Stimulated activated CD4-positive, alpha-beta T cell treated with anti-CD3 and anti-CD28 coated beads, Interleukin-4, amount 100 ng/mL, for 1 hour (primary cell): ENCODE measurements around the gene BTBD10.
A peak's percentile ranks its signal among the peaks of the same experiment; 100 is the strongest.

Source experiments
- DNase-seq: peaks from one replicate; pipeline ENCODE4 v3.0.0-alpha.2; 2020

The BTBD10 gene

GRCh38 chr11:13462901-13463778 is at the start of gene BTBD10:
Gene BTBD10 (minus strand): TSS chr11:13463222. CDS start chr11:13445124, 18,098 bp downstream.
- peak; percentile 91 for DNase-seq

- DNase-seq, result no peak
These were observed 40.4 kb upstream of the BTBD10 start for GRCh38 chr11:13503393-13503792.

GRCh38 chr11:13502492-13502891 is 39.5 kb upstream of the BTBD10 start:
- DNase-seq, result no peak

GRCh38 chr11:13495929-13496328 is 32.9 kb upstream of the BTBD10 start, which contains the start of gene PTH:
Gene PTH (minus strand): TSS chr11:13495997. CDS start chr11:13492855, 3,142 bp downstream.
- DNase-seq, result no peak

- no peak for DNase-seq
These were observed 31.0 kb upstream of the BTBD10 start for GRCh38 chr11:13494051-13494450.

GRCh38 chr11:13487661-13488030 is 24.6 kb upstream of the BTBD10 start:
- DNase-seq, result no peak

- peak; percentile 75 for DNase-seq
These were observed 24.1 kb upstream of the BTBD10 start for GRCh38 chr11:13486926-13487660.

- DNase-seq, result no peak
These were observed 17.2 kb upstream of the BTBD10 start for GRCh38 chr11:13480198-13480597.

GRCh38 chr11:13479688-13480087 is 16.7 kb upstream of the BTBD10 start:
- no peak for DNase-seq

- no peak for DNase-seq
These were observed 12.1 kb upstream of the BTBD10 start for GRCh38 chr11:13475091-13475490.

GRCh38 chr11:13473013-13473722 is 10.1 kb upstream of the BTBD10 start:
- DNase-seq, result no peak

- DNase-seq, result no peak
These were observed 5.7 kb upstream of the BTBD10 start for GRCh38 chr11:13468750-13469149.

- DNase-seq, result no peak
These were observed 2.9 kb upstream of the BTBD10 start for GRCh38 chr11:13465909-13466371.

GRCh38 chr11:13463779-13464290 is 813 bp upstream of the BTBD10 start:
- no peak for DNase-seq

- DNase-seq, result peak; percentile 56
These were observed 616 bp downstream of the BTBD10 start for GRCh38 chr11:13462311-13462900.

- no peak for DNase-seq
These were observed 1.7 kb downstream of the BTBD10 start for GRCh38 chr11:13461291-13461690.

GRCh38 chr11:13450832-13451397 is 12.1 kb downstream of the BTBD10 start:
- no peak for DNase-seq

- no peak for DNase-seq
These were observed 13.5 kb downstream of the BTBD10 start for GRCh38 chr11:13449522-13449921.

GRCh38 chr11:13448876-13449275 is 14.1 kb downstream of the BTBD10 start:
- no peak for DNase-seq

GRCh38 chr11:13446444-13446843 is 16.6 kb downstream of the BTBD10 start:
- no peak for DNase-seq

- DNase-seq, result no peak
These were observed 17.4 kb downstream of the BTBD10 start for GRCh38 chr11:13445588-13445987.
